ENCODE results near the gene ERN2.

- no peak for TF ChIP-seq CTCF (conservative IDR thresholded peaks at IDR 0.05; ENCODE audit: low read depth, low read length)
- TF ChIP-seq RCOR1 (IDR thresholded peaks at IDR 0.05; ENCODE audit: insufficient replicate concordance, low read length), result no peak
- TF ChIP-seq RAD21 (IDR thresholded peaks at IDR 0.05; ENCODE audit: low read length), result no peak
- TF ChIP-seq MAFK (IDR thresholded peaks at IDR 0.05; ENCODE audit: low read depth, low read length), result no peak
Observed at GRCh38 chr16:23710504-23710903, 2.5 kb downstream of the ERN2 start.
